ENCODE data around the gene SEC14L6. TPM values are rescaled to one million over a fixed set of nuclear protein-coding genes. Genes with fewer than 3 reads are reported as not detected.

Gene SEC14L6
- total RNA-seq, 1 donor from 2014 or later: 4.8 TPM

DNA sequence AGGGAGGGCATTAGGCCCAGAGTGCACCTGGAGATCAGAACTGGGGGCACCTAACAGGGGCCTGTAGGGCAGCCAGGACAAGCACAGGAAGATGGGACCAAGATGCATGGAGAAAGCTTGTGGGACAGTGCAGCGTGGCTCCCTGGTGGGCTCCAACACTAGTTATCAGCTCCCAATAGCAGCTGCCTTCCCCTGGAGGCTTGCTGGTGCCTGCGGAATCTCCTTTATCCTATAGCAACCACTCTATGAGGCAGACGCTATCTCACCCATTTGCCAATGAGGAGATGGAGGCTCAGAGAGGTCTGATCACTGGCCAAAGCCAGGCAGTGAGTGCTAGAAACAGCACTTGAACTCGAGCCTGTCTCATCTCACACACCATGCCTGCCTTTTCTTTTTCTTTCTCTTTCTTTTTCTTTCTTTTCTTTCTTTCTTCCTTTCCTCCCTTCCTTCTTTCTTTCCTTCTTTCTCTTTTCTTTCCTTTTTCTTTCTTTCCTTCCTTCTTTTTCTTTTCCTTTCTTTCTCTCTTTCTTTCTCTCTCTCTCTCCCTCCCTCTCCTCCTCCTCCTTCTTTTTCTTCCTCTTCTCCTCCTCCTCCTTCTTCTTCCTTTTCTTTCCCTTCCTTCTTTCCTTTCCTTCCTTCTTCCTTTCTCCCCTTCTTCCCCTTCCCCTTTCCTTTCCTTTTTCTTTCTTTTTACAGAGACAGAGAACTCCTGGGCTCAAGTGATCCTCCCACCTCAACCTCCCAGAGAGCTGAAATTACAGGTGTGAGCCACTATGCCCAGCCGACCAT, 25.0 kb downstream of the SEC14L6 start:
- DNase-seq (ENCODE audit: low spot score, unreplicated experiment): no peak
- Mint-ChIP-seq H3K36me3 (ENCODE audit: insufficient read depth) (no peaks in the 10 kb centered on the region), H3K9me3 (ENCODE audit: low read depth) (peaks cover 2% of the 10 kb centered on the region), H3K4me3 (ENCODE audit: low read depth) (no peak overlapping the region), H3K27ac (peak overlapping the region; percentile 21), H3K27me3 (peaks cover 5% of the 10 kb centered on the region), H3K4me1 (ENCODE audit: low read depth) (no peaks in the 10 kb centered on the region)
- TF ChIP-seq, protein P1, sequence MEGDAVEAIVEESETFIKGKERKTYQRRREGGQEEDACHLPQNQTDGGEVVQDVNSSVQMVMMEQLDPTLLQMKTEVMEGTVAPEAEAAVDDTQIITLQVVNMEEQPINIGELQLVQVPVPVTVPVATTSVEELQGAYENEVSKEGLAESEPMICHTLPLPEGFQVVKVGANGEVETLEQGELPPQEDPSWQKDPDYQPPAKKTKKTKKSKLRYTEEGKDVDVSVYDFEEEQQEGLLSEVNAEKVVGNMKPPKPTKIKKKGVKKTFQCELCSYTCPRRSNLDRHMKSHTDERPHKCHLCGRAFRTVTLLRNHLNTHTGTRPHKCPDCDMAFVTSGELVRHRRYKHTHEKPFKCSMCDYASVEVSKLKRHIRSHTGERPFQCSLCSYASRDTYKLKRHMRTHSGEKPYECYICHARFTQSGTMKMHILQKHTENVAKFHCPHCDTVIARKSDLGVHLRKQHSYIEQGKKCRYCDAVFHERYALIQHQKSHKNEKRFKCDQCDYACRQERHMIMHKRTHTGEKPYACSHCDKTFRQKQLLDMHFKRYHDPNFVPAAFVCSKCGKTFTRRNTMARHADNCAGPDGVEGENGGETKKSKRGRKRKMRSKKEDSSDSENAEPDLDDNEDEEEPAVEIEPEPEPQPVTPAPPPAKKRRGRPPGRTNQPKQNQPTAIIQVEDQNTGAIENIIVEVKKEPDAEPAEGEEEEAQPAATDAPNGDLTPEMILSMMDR (IDR thresholded peaks at IDR 0.05; ENCODE audit: unreplicated experiment): no peak

DNA sequence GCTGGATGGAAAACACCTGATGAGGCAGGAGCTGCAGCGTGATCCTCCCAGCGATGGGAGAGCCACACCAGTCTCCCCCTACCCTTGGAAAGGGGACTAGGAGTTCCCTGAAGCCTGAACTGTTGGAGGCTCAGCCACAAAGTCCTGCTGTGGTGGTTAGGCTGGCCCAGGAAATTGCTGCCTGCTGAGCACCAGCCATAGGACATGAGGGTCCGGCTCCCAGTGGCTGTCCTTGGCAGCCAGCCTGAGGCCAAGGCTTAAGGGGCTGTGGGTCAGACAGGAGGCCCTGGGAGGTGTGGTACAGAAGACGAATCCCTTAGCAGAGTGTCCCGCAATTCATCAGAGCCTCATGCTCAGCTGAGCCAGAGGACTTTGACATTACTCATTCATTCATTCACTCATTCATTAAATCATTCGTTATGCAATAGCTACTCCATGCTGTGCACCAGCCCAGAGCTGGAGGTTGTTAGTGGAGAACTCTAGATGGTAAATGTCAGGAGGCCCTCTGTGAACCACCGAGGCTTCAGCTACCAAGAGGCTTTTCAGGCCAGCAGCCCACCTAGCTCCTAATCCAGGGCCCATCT, 26.6 kb downstream of the SEC14L6 start:
- H3K27me3 Mint-ChIP-seq: peaks cover 5% of the 10 kb centered on the region
- no peaks in the 10 kb centered on the region for H3K36me3 Mint-ChIP-seq (ENCODE audit: insufficient read depth)

DNA sequence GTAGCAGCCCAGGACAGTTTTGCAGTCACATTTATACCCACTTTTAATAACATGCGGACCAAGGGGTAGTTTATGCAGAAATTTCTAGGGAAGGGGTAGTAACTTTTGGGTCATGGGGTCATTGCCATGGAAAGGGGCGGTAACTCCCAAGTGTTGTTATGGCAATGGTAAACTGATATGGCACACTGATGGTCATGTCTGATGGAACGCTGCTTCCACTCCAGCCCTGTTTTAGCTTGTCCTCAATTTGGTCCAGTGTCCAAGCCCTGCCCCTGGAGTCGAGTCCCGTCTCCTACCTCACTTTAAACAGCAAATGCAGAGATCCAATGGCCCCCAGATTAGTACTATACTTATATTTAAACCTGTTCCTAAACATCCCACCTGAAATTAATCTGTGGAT, 29.8 kb downstream of the SEC14L6 start:
- H3K9me3 Mint-ChIP-seq (ENCODE audit: low read depth): peaks cover 5% of the 10 kb centered on the region
- no peaks in the 10 kb centered on the region for H3K36me3 Mint-ChIP-seq (ENCODE audit: insufficient read depth)
- DNase-seq (ENCODE audit: low spot score, unreplicated experiment): no peak
- H3K4me3 Mint-ChIP-seq (ENCODE audit: low read depth): no peak overlapping the region
- TF ChIP-seq, protein P1 (IDR thresholded peaks at IDR 0.05; ENCODE audit: unreplicated experiment): no peak
- H3K27me3 Mint-ChIP-seq: peaks cover 5% of the 10 kb centered on the region
- H3K4me1 Mint-ChIP-seq (ENCODE audit: low read depth): no peaks in the 10 kb centered on the region
- H3K27ac Mint-ChIP-seq: no peak overlapping the region

More for the DNA sequence above, 26.6 kb downstream of the SEC14L6 start:
- no peak overlapping the region for H3K4me3 Mint-ChIP-seq (ENCODE audit: low read depth)
- no peak for DNase-seq (ENCODE audit: low spot score, unreplicated experiment)
- H3K9me3 Mint-ChIP-seq (ENCODE audit: low read depth): peaks cover 2% of the 10 kb centered on the region
- TF ChIP-seq, protein P1 (IDR thresholded peaks at IDR 0.05; ENCODE audit: unreplicated experiment): no peak
- no peak overlapping the region for H3K27ac Mint-ChIP-seq
- H3K4me1 Mint-ChIP-seq (ENCODE audit: low read depth): no peaks in the 10 kb centered on the region

DNA sequence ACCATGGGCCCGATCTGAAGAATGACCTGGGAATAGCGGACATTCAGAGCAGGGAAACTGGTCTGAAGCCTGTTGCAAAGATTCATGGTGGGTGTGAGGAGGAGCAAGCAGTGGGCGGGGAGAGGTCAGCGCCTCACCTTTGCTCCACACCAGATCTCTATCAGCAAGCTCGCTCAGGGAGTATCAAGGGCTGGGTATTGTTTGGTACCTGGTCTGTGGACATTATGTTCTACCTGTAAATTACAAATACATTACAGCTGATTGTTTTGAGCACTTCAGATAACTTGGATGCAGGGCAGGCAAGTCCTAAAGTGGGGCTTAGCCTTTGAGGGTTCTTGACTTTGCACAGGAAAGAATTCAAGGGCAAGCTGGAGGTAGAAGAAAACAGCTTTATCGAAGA, 30.3 kb downstream of the SEC14L6 start:
- H3K4me1 Mint-ChIP-seq (ENCODE audit: low read depth): no peaks in the 10 kb centered on the region
- TF ChIP-seq, protein P1 (IDR thresholded peaks at IDR 0.05; ENCODE audit: unreplicated experiment): no peak
- peaks cover 5% of the 10 kb centered on the region for H3K27me3 Mint-ChIP-seq
- DNase-seq (ENCODE audit: low spot score, unreplicated experiment): no peak
- H3K9me3 Mint-ChIP-seq (ENCODE audit: low read depth): peaks cover 5% of the 10 kb centered on the region
- no peaks in the 10 kb centered on the region for H3K36me3 Mint-ChIP-seq (ENCODE audit: insufficient read depth)
- H3K27ac Mint-ChIP-seq: no peak overlapping the region
- no peak overlapping the region for H3K4me3 Mint-ChIP-seq (ENCODE audit: low read depth)

DNA sequence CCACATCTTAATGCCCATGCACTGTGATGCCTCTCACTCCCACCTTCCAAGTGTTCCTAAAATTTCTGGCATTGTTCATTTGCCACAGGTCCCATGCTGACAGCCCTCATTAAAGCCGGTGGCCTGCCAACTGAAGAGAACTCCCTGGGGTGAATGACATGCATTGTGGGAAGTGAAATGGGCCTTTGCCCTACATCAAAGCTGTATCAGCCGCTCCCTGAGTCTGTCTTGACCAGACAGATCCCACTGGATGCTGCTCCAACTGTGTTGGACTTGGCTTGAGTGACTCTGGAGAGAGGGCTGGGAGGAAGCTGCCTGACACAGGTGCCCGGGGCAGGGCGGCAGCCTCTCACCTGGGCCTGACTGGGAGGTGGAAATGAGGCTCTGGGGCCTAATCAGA, 32.3 kb downstream of the SEC14L6 start:
- peaks cover 5% of the 10 kb centered on the region for H3K9me3 Mint-ChIP-seq (ENCODE audit: low read depth)
- no peaks in the 10 kb centered on the region for H3K4me1 Mint-ChIP-seq (ENCODE audit: low read depth)
- H3K27me3 Mint-ChIP-seq: peaks cover 3% of the 10 kb centered on the region
- H3K27ac Mint-ChIP-seq: no peak overlapping the region
- TF ChIP-seq, protein P1 (IDR thresholded peaks at IDR 0.05; ENCODE audit: unreplicated experiment): no peak
- DNase-seq (ENCODE audit: low spot score, unreplicated experiment): no peak
- H3K4me3 Mint-ChIP-seq (ENCODE audit: low read depth): no peak overlapping the region
- no peaks in the 10 kb centered on the region for H3K36me3 Mint-ChIP-seq (ENCODE audit: insufficient read depth)

Measured in progenitor cell of endocrine pancreas (in vitro differentiated cells).